CD14-positive monocyte (primary cell): Measurements from ENCODE around the gene CIRBP. TPM values are rescaled to one million over a fixed set of nuclear protein-coding genes. Genes with fewer than 3 reads are reported as not detected.

Experiments
- DNase-seq, 3 donors: peaks; one replicate each; pipeline ENCODE4 v3.0.0-alpha.2; 2011 to 2022
- H2AFZ ChIP-seq: 2 replicates; pipeline ENCODE4 v1.6.0; 2012; ENCODE audit warnings: mild to moderate bottlenecking, low read depth, low read length, inconsistent platforms; ENCODE audit not compliant: insufficient read depth, poor library complexity, severe bottlenecking
- H3K27ac ChIP-seq, 2 donors: 1 replicate in 1 of 2; 2 replicates in 1 of 2; pipeline ENCODE4 v1.5.1; 2012 to 2013; ENCODE audit warnings: low read length in 2 of 2, control low read depth in 1 of 2, inconsistent platforms in 1 of 2, low read depth in 1 of 2, mild to moderate bottlenecking in 1 of 2
- H3K27me3 ChIP-seq, 2 donors: one replicate each; pipeline versions ENCODE4 v1.6.0 to v1.6.1; 2011 to 2013; ENCODE audit warnings: low read length in 2 of 2; ENCODE audit not compliant: control insufficient read depth in 2 of 2, insufficient read depth in 2 of 2
- H3K36me3 ChIP-seq, 2 donors: replicated peaks in 1 of 2; 1 replicate in 1 of 2; 2 replicates in 1 of 2; pipeline versions ENCODE4 v1.5.1 to v1.6.1; 2012 to 2013; ENCODE audit warnings: low read length in 2 of 2, control low read depth in 1 of 2, inconsistent platforms in 1 of 2, mild to moderate bottlenecking in 1 of 2; ENCODE audit not compliant: insufficient read depth in 2 of 2, control insufficient read depth in 1 of 2
- H3K4me1 ChIP-seq, 2 donors: 1 replicate in 1 of 2; 2 replicates in 1 of 2; pipeline versions ENCODE4 v1.5.1 to v1.6.1; 2012 to 2013; ENCODE audit warnings: low read length in 2 of 2, control low read depth in 1 of 2, inconsistent platforms in 1 of 2, mild to moderate bottlenecking in 1 of 2, moderate library complexity in 1 of 2; ENCODE audit not compliant: insufficient read depth in 2 of 2, control insufficient read depth in 1 of 2
- H3K4me2 ChIP-seq: replicated peaks from 2 replicates; pipeline ENCODE3; 2012; ENCODE audit warnings: low read length, moderate library complexity, mild to moderate bottlenecking; ENCODE audit not compliant: poor library complexity, severe bottlenecking; ENCODE audit errors: extremely low read depth
- H3K4me3 ChIP-seq, 3 experiments: fragments of 200-600 bp in 1 of 3; sonication (generic) in 1 of 3; replicated peaks in 1 of 3; 1 replicate in 2 of 3; 2 replicates in 1 of 3; pipeline ENCODE4 v1.5.1; 2011 to 2013; ENCODE audit warnings: low read length in 3 of 3, mild to moderate bottlenecking in 3 of 3, control low read depth in 2 of 3, low read depth in 2 of 3, inconsistent platforms in 1 of 3, moderate library complexity in 1 of 3
- H3K79me2 ChIP-seq: 2 replicates; pipeline ENCODE4 v1.6.0; 2012; ENCODE audit warnings: mild to moderate bottlenecking, control low read depth, inconsistent platforms, low read length, moderate library complexity; ENCODE audit not compliant: insufficient read depth
- H3K9ac ChIP-seq: 2 replicates; pipeline ENCODE4 v1.6.0; 2017; ENCODE audit warnings: low read length, mild to moderate bottlenecking; ENCODE audit not compliant: insufficient read depth, poor library complexity, severe bottlenecking
- H3K9me3 ChIP-seq, 2 donors: replicated peaks in 1 of 2; 1 replicate in 1 of 2; 2 replicates in 1 of 2; pipeline versions ENCODE4 v1.5.1 to v1.6.1; 2012 to 2013; ENCODE audit warnings: low read length in 2 of 2, control low read depth in 1 of 2; ENCODE audit not compliant: control insufficient read depth in 1 of 2, insufficient read depth in 1 of 2
- H4K20me1 ChIP-seq: 2 replicates; pipeline ENCODE4 v1.6.0; 2012; ENCODE audit warnings: mild to moderate bottlenecking, low read length, control low read depth, moderate library complexity; ENCODE audit not compliant: insufficient read depth
- H3K27ac Mint-ChIP-seq, 7 donors: one replicate each; pipeline ENCODE4 v1.8.0; 2020; ENCODE audit warnings: mild to moderate bottlenecking in 7 of 7, mixed read lengths in 7 of 7, moderate library complexity in 6 of 7, inconsistent platforms in 2 of 7
- H3K27me3 Mint-ChIP-seq, 3 donors: one replicate each; pipeline ENCODE4 v1.8.0; 2021 to 2022; ENCODE audit warnings: low read depth in 3 of 3, mild to moderate bottlenecking in 3 of 3, mixed read lengths in 3 of 3, moderate library complexity in 3 of 3, inconsistent platforms in 1 of 3
- H3K36me3 Mint-ChIP-seq, 2 donors: one replicate each; pipeline ENCODE4 v1.8.0; 2020; ENCODE audit warnings: mixed read lengths in 2 of 2, inconsistent platforms in 1 of 2, mild to moderate bottlenecking in 1 of 2
- H3K4me1 Mint-ChIP-seq: one replicate; pipeline ENCODE4 v1.8.0; 2020; ENCODE audit warnings: mild to moderate bottlenecking, mixed read lengths
- H3K4me3 Mint-ChIP-seq, 2 donors: one replicate each; pipeline ENCODE4 v1.8.0; 2020; ENCODE audit warnings: mild to moderate bottlenecking in 2 of 2, mixed read lengths in 2 of 2, moderate library complexity in 1 of 2
- H3K9me3 Mint-ChIP-seq, 7 donors: one replicate each; pipeline ENCODE4 v1.8.0; 2020 to 2022; ENCODE audit warnings: mixed read lengths in 7 of 7, mild to moderate bottlenecking in 6 of 7, moderate library complexity in 6 of 7, inconsistent platforms in 2 of 7
- CTCF ChIP-seq: fragments of 200-600 bp; IDR thresholded peaks from one replicate; pipeline ENCODE4 v1.8.0; 2022; ENCODE audit warnings: antibody characterized with exemption, mild to moderate bottlenecking
- WGBS: methylation state at CpG from one replicate; pipeline ENCODE4 v1.1.5; 2013; ENCODE audit warnings: missing lambda C conversion rate; ENCODE audit not compliant: insufficient coverage; 5-methylcytosine and 5-hydroxymethylcytosine counted together
- intact Hi-C, 2 donors: fragments of 100-400 bp; cut with micrococcal nuclease; formaldehyde crosslinking; loops; one replicate each; pipeline versions ENCODE4 v1.15.0 to v1.15.1; 2023
- polyA plus RNA-seq, 3 donors: library from polyadenylated mRNA; depleted of rRNA in 1 of 3; unstranded in 2 of 3; stranded (reverse) in 1 of 3; fragments of 300-500 nt in 2 of 3; fragments of >200 nt in 1 of 3; fragmentation: Illumina TruSeq in 2 of 3; gene quantifications; 1 replicate in 2 of 3; 2 replicates in 1 of 3; pipeline ENCODE4 v1.2.3, GENCODE V29; 2012 to 2021

The CIRBP gene
- polyA plus RNA-seq, 3 donors, result 39.6 to 600 (median 51.1) TPM

- Histone ChIP-seq H3K9me3 (peaks cover 0 to 10% of the 10 kb centered on the region in 2 donors), H3K4me3 (no peak overlapping the region), H3K79me2 (no peaks in the 10 kb centered on the region), H3K27ac (no peak overlapping the region), H3K36me3 (no peaks in the 10 kb centered on the region), H3K27me3 (peaks cover 14 to 44% of the 10 kb centered on the region in 2 donors), H3K4me1 (no peaks in the 10 kb centered on the region), H3K9ac (no peak overlapping the region), H2AFZ (no peak overlapping the region), H4K20me1 (no peaks in the 10 kb centered on the region), H3K4me2 (no peak overlapping the region)
- 91% methylated on average over 38 of the region's 41 CpGs for WGBS
- DNase-seq, result no peak
- H3K9me3 Mint-ChIP-seq, result peaks cover 0 to 11% (median 5%) of the 10 kb centered on the region in 7 donors
- no peak for TF ChIP-seq CTCF
- intact Hi-C loops, result no loop called here
- H3K36me3 Mint-ChIP-seq, result peaks cover 0 to 7% of the 10 kb centered on the region in 2 donors
- H3K27ac Mint-ChIP-seq, result no peak overlapping the region
- H3K27me3 Mint-ChIP-seq, result peaks cover 32 to 68% (median 46%) of the 10 kb centered on the region in 3 donors
- H3K4me1 Mint-ChIP-seq, result peaks cover 3% of the 10 kb centered on the region
- no peak overlapping the region for H3K4me3 Mint-ChIP-seq
Measured at GRCh38 chr19:1288833-1289685, 19.9 kb downstream of the CIRBP start.

GRCh38 chr19:1289686-1290025, 20.5 kb downstream of the CIRBP start:
- H3K4me1 ChIP-seq, result no peaks in the 10 kb centered on the region
- no peak overlapping the region for H3K9ac ChIP-seq
- H2AFZ ChIP-seq, result no peak overlapping the region
- Mint-ChIP-seq H3K9me3 (peaks cover 0 to 13% (median 5%) of the 10 kb centered on the region in 7 donors), H3K27ac (no peak overlapping the region), H3K27me3 (peaks cover 29 to 68% (median 46%) of the 10 kb centered on the region in 3 donors), H3K4me3 (no peak overlapping the region), H3K4me1 (peaks cover 5% of the 10 kb centered on the region), H3K36me3 (peaks cover 0 to 4% of the 10 kb centered on the region in 2 donors)
- H3K9me3 ChIP-seq, result peaks cover 0 to 10% of the 10 kb centered on the region in 2 donors
- H3K4me2 ChIP-seq, result no peak overlapping the region
- peaks cover 14 to 44% of the 10 kb centered on the region in 2 donors for H3K27me3 ChIP-seq
- WGBS, result 86% methylated on average over 18 of the region's 19 CpGs
- H3K27ac ChIP-seq, result no peak overlapping the region
- DNase-seq, result no peak
- no peaks in the 10 kb centered on the region for H3K79me2 ChIP-seq
- no peaks in the 10 kb centered on the region for H4K20me1 ChIP-seq
- intact Hi-C loops, result no loop called here
- H3K4me3 ChIP-seq, result no peak overlapping the region
- no peak for TF ChIP-seq CTCF
- no peaks in the 10 kb centered on the region for H3K36me3 ChIP-seq
